Activated naive CD4-positive, alpha-beta T cell treated with anti-CD3 and anti-CD28 coated beads for 36 hours (primary cell): ENCODE measurements around the gene CAMTA1. TPM values are rescaled to one million over a fixed set of nuclear protein-coding genes. Genes with fewer than 3 reads are reported as not detected.

Source experiments
- CTCF ChIA-PET: fragments of 350-600 bp; sonication (Branson Sonifier 250); formaldehyde crosslinking; loops from one replicate; lab custom pipeline; 2021; ENCODE audit warnings: antibody characterized with exemption; lab: Charles Lee
- DNase-seq: peaks from one replicate; pipeline ENCODE4 v3.0.0-alpha.2; 2020
- H3K27ac Mint-ChIP-seq: one replicate; pipeline ENCODE4 v1.8.0; 2021; ENCODE audit warnings: mild to moderate bottlenecking, mixed read lengths
- H3K27me3 Mint-ChIP-seq: one replicate; pipeline ENCODE4 v1.8.0; 2021; ENCODE audit warnings: low read depth, mixed read lengths
- H3K36me3 Mint-ChIP-seq: one replicate; pipeline ENCODE4 v1.8.0; 2021; ENCODE audit warnings: low read depth, mixed read lengths
- H3K4me1 Mint-ChIP-seq: one replicate; pipeline ENCODE4 v1.8.0; 2021; ENCODE audit warnings: low read depth, mixed read lengths
- H3K4me3 Mint-ChIP-seq: one replicate; pipeline ENCODE4 v1.8.0; 2021; ENCODE audit warnings: mild to moderate bottlenecking, moderate library complexity, mixed read lengths
- H3K9me3 Mint-ChIP-seq: one replicate; pipeline ENCODE4 v1.8.0; 2021; ENCODE audit warnings: mixed read lengths
- intact Hi-C: fragments of 100-400 bp; cut with micrococcal nuclease; formaldehyde crosslinking; loops from one replicate; pipeline ENCODE4 v1.15.1; 2023
- total RNA-seq, 2 experiments: library from RNA; stranded (reverse); gene quantifications; one replicate each; pipeline ENCODE4 v1.2.3, GENCODE V29; 2021

Gene CAMTA1
- total RNA-seq, 2 experiments from 2014 or later, result 61.5 to 70.9 TPM

- intact Hi-C loops, result loop anchor here (1.0 to 10.0 kb wide), 6 partner anchors 42 to 990 kb away; partner anchors contain the start of genes DNAJC11 and VAMP3
- Mint-ChIP-seq H3K27ac (peak overlapping the region; percentile 69), H3K27me3 (no peaks in the 10 kb centered on the region), H3K4me1 (peaks cover 41% of the 10 kb centered on the region), H3K9me3 (no peaks in the 10 kb centered on the region), H3K4me3 (peak overlapping the region; percentile 79), H3K36me3 (peaks cover 6% of the 10 kb centered on the region)
- CTCF ChIA-PET, result interaction anchor here (0.6 to 1.5 kb wide), 2 partner anchors 41 to 1122 kb away, joined by 3 to 4 read pairs; no protein-coding TSS in a partner anchor
- DNase-seq, result peak; percentile 100
Observed at GRCh38 chr1:6784560-6785317, 515 bp upstream of the CAMTA1 start.

GRCh38 chr1:6785728-6786505 lies 663 bp downstream of the CAMTA1 start:
- intact Hi-C loops, result loop anchor here (1.0 to 10.0 kb wide), 6 partner anchors 43 to 989 kb away; partner anchors contain the start of genes DNAJC11 and VAMP3
- Mint-ChIP-seq H3K4me3 (peak overlapping the region; percentile 85), H3K27me3 (no peaks in the 10 kb centered on the region), H3K9me3 (no peaks in the 10 kb centered on the region), H3K27ac (peak overlapping the region; percentile 89), H3K4me1 (peaks cover 47% of the 10 kb centered on the region), H3K36me3 (peaks cover 6% of the 10 kb centered on the region)
- DNase-seq, result peak; percentile 20
- CTCF ChIA-PET, result no interaction called here

DNA sequence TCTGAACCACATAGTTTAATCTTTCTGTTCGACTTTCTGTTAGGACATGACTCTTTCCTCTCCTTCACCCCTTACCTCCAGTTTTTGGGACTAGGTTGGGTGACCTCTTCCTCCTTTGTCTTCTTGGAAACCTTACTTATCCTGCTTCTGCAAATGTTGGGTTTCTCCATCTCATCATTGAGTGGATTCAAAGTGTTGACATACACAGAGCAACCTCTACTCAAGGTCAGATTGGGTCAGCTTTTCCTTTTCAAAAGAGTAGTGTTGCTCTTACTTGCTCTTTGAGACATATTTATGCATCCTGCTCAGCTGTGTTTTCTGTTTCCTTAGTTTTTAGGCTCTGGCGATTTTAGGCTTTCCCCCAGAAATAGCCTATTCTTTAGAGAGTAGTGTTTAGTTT lies 3.7 kb downstream of the CAMTA1 start:
- no peak for DNase-seq
- CTCF ChIA-PET, result no interaction called here
- peaks cover 6% of the 10 kb centered on the region for H3K36me3 Mint-ChIP-seq
- no peaks in the 10 kb centered on the region for H3K27me3 Mint-ChIP-seq
- H3K27ac Mint-ChIP-seq, result no peak overlapping the region
- no peaks in the 10 kb centered on the region for H3K9me3 Mint-ChIP-seq
- no peak overlapping the region for H3K4me3 Mint-ChIP-seq
- H3K4me1 Mint-ChIP-seq, result peaks cover 57% of the 10 kb centered on the region
- intact Hi-C loops, result loop anchor here (10.0 kb wide), 1 partner anchor 986 kb away; the partner anchor contains the start of gene VAMP3

DNA sequence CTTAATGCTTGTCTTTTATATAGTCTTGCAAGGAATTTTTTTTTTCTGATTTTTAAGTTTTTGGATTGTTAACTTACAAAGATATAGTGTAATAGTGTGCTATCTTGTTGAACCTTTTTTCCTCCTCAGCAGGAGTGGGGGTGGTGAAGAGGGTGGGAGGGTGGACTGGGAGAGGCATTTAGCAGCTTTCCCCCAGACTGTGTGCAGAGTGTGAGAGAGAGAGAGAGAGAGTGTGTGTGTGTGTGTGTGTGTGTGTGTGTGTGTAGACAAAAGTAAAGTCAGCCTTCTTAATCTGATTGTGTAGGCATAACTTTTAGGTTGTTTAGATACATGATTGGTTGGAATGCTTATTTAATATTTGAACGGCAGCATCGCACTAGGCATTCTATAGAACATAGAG lies 4.9 kb downstream of the CAMTA1 start:
- H3K27me3 Mint-ChIP-seq, result no peaks in the 10 kb centered on the region
- intact Hi-C loops, result loop anchor here (10.0 kb wide), 1 partner anchor 415 kb away; no protein-coding TSS in a partner anchor
- CTCF ChIA-PET, result no interaction called here
- H3K36me3 Mint-ChIP-seq, result peaks cover 6% of the 10 kb centered on the region
- no peak overlapping the region for H3K27ac Mint-ChIP-seq
- no peak for DNase-seq
- H3K9me3 Mint-ChIP-seq, result no peaks in the 10 kb centered on the region
- peaks cover 60% of the 10 kb centered on the region for H3K4me1 Mint-ChIP-seq
- no peak overlapping the region for H3K4me3 Mint-ChIP-seq

- Mint-ChIP-seq H3K27me3 (no peaks in the 10 kb centered on the region), H3K9me3 (no peaks in the 10 kb centered on the region), H3K4me3 (no peak overlapping the region), H3K4me1 (peaks cover 37% of the 10 kb centered on the region), H3K27ac (no peak overlapping the region), H3K36me3 (peaks cover 5% of the 10 kb centered on the region)
- DNase-seq, result no peak
- CTCF ChIA-PET, result no interaction called here
- intact Hi-C loops, result loop anchor here (1.0 to 10.0 kb wide), 3 partner anchors 96 to 411 kb away; no protein-coding TSS in a partner anchor
Observed at GRCh38 chr1:6794164-6794563, 8.9 kb downstream of the CAMTA1 start.

- intact Hi-C loops, result loop anchor here (10.0 kb wide), 1 partner anchor 410 kb away; no protein-coding TSS in a partner anchor
- Mint-ChIP-seq H3K4me1 (peaks cover 34% of the 10 kb centered on the region), H3K27ac (no peak overlapping the region), H3K4me3 (no peak overlapping the region), H3K27me3 (no peaks in the 10 kb centered on the region), H3K36me3 (peaks cover 5% of the 10 kb centered on the region), H3K9me3 (no peaks in the 10 kb centered on the region)
- CTCF ChIA-PET, result interaction anchor here (0.6 to 1.1 kb wide), 4 partner anchors 11 to 322 kb away, joined by 3 to 5 read pairs (median 4); no protein-coding TSS in a partner anchor
- no peak for DNase-seq
Observed at GRCh38 chr1:6795203-6795602, 9.9 kb downstream of the CAMTA1 start.

- intact Hi-C loops, result loop anchor here (10.0 kb wide), 1 partner anchor 409 kb away; no protein-coding TSS in a partner anchor
- Mint-ChIP-seq H3K4me3 (no peak overlapping the region), H3K27me3 (no peaks in the 10 kb centered on the region), H3K27ac (no peak overlapping the region), H3K36me3 (peaks cover 5% of the 10 kb centered on the region), H3K9me3 (no peaks in the 10 kb centered on the region), H3K4me1 (peaks cover 34% of the 10 kb centered on the region)
- no peak for DNase-seq
- CTCF ChIA-PET, result interaction anchor here (0.6 to 1.1 kb wide), 4 partner anchors 97 to 900 kb away, joined by 3 to 5 read pairs (median 4); no protein-coding TSS in a partner anchor
Observed at GRCh38 chr1:6795661-6796060, 10.4 kb downstream of the CAMTA1 start.

DNA sequence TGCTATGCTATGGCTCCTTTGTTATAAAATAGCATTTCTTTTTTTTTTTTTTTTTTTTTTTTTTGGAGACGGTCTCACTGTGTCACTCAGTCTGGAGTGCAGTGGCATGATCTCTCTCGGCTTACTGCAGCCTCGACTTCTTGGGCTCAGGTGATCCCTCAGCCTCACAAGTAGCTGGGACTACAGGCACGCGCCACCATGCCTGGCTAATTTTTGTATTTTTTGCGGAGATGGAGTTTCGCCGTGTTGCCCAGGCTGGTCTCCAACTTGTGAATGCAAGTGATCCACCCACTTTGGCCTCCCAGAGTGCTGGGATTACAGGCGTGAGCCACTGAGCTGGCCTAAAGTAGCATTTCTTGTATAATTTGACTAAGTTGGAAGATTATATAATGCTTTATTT lies 10.8 kb downstream of the CAMTA1 start:
- Mint-ChIP-seq H3K27me3 (no peaks in the 10 kb centered on the region), H3K9me3 (no peaks in the 10 kb centered on the region), H3K27ac (no peak overlapping the region), H3K4me3 (no peak overlapping the region), H3K36me3 (peaks cover 5% of the 10 kb centered on the region), H3K4me1 (peaks cover 35% of the 10 kb centered on the region)
- no peak for DNase-seq
- CTCF ChIA-PET, result interaction anchor here (0.6 to 1.1 kb wide), 3 partner anchors 246 to 899 kb away, joined by 4 to 5 read pairs (median 4); no protein-coding TSS in a partner anchor
- intact Hi-C loops, result loop anchor here (10.0 kb wide), 1 partner anchor 409 kb away; no protein-coding TSS in a partner anchor

GRCh38 chr1:6799499-6799898 lies 14.2 kb downstream of the CAMTA1 start:
- Mint-ChIP-seq H3K4me1 (peaks cover 36% of the 10 kb centered on the region), H3K4me3 (no peak overlapping the region), H3K36me3 (peaks cover 5% of the 10 kb centered on the region), H3K9me3 (no peaks in the 10 kb centered on the region), H3K27me3 (no peaks in the 10 kb centered on the region), H3K27ac (no peak overlapping the region)
- no peak for DNase-seq
- CTCF ChIA-PET, result no interaction called here
- intact Hi-C loops, result loop anchor here (10.0 kb wide), 1 partner anchor 405 kb away; no protein-coding TSS in a partner anchor

DNA sequence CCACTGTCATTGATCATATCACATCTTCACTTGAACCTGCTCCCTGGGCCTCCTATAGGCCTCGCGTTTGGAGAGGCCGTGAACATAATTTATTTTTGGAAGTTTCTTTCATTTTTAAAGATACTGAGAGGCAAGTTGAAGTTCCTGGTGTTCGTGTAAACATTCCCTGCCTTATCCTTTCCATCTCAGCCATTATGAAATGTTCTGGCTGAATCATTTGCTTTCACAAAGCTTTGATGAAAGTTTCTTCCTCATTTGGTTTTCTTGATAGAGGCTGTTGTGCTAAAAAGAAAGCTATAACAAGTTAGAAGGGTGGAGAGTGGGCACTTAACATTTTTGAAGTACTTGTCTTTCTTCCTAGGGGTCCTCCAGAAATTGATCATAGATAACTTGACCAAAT lies 15.5 kb downstream of the CAMTA1 start:
- H3K4me3 Mint-ChIP-seq, result no peak overlapping the region
- H3K27me3 Mint-ChIP-seq, result no peaks in the 10 kb centered on the region
- H3K36me3 Mint-ChIP-seq, result peaks cover 3% of the 10 kb centered on the region
- intact Hi-C loops, result no loop called here
- H3K9me3 Mint-ChIP-seq, result no peaks in the 10 kb centered on the region
- no peak overlapping the region for H3K27ac Mint-ChIP-seq
- DNase-seq, result no peak
- CTCF ChIA-PET, result interaction anchor here (1.0 kb wide), 1 partner anchor 87 kb away, joined by 3 read pairs; no protein-coding TSS in a partner anchor
- H3K4me1 Mint-ChIP-seq, result peaks cover 43% of the 10 kb centered on the region

GRCh38 chr1:6801199-6801598 lies 15.9 kb downstream of the CAMTA1 start:
- H3K9me3 Mint-ChIP-seq, result no peaks in the 10 kb centered on the region
- H3K4me3 Mint-ChIP-seq, result no peak overlapping the region
- no peak overlapping the region for H3K27ac Mint-ChIP-seq
- peaks cover 47% of the 10 kb centered on the region for H3K4me1 Mint-ChIP-seq
- no peak for DNase-seq
- CTCF ChIA-PET, result interaction anchor here (1.0 kb wide), 1 partner anchor 87 kb away, joined by 3 read pairs; no protein-coding TSS in a partner anchor
- H3K36me3 Mint-ChIP-seq, result peaks cover 3% of the 10 kb centered on the region
- no peaks in the 10 kb centered on the region for H3K27me3 Mint-ChIP-seq
- intact Hi-C loops, result no loop called here

DNA sequence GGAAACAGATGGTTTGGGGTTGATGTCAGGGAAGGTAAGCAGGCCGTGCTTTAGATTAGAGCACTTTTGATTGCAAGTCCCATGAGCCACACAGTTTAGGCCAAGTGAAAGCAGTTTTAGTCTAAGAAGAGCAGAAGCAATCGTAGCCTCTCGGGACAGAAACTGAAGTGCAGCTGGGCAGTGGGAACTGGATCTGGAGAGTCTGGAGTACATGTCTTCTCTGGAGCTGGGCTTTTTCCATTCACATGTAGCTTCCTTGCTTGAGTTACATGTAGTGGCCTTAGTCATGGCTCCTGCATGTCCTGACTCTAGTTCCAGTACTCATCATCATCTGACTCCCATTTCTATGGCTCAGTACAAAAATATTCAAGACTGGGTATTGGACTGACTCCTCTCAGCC lies 16.7 kb downstream of the CAMTA1 start:
- intact Hi-C loops, result no loop called here
- CTCF ChIA-PET, result no interaction called here
- Mint-ChIP-seq H3K27me3 (no peaks in the 10 kb centered on the region), H3K27ac (no peak overlapping the region), H3K9me3 (no peaks in the 10 kb centered on the region), H3K4me1 (peaks cover 49% of the 10 kb centered on the region), H3K4me3 (no peak overlapping the region), H3K36me3 (peaks cover 1% of the 10 kb centered on the region)
- DNase-seq, result no peak
